ENCODE data around the gene CAMK2B.
A peak's percentile ranks its signal among the peaks of the same experiment; 100 is the strongest.

Gene CAMK2B

DNA sequence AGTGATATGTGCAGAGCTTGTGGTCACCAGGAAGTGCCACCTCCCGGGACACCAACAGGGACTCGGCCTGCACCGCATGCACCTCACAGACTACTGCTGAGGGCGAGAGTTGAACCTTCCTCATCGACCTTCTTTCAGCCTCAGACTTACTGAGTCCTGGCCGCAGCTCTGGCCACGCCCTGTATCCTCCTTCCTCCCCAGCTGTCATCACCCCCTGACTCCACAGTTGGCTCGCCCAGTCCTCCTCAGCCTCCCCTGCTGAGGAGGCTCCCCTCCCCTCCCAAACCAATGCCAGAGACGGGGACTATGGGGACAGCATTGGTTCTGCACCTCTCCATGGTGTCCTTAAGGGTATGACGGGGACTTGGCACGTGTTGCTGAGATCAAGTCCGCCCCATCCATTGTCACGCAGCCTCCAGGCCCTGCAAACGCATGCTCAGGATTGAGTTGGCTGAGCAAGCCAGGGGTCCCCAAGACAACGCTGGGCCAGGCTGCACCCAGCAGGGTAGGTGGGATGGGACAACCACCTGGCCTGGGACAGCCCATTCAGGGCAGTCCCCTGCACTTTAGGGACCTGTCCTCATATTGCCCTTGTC, 75.7 kb downstream of the CAMK2B start:
- Mint-ChIP-seq H3K4me1 (no peaks in the 10 kb centered on the region), H3K4me3 (no peak overlapping the region), H3K27ac (no peak overlapping the region), H3K36me3 (ENCODE audit: low read depth) (no peaks in the 10 kb centered on the region), H3K27me3 (ENCODE audit: low read depth, poor library complexity) (peaks cover 3% of the 10 kb centered on the region), H3K9me3 (peaks cover 4% of the 10 kb centered on the region)
- TF ChIP-seq, protein P1, sequence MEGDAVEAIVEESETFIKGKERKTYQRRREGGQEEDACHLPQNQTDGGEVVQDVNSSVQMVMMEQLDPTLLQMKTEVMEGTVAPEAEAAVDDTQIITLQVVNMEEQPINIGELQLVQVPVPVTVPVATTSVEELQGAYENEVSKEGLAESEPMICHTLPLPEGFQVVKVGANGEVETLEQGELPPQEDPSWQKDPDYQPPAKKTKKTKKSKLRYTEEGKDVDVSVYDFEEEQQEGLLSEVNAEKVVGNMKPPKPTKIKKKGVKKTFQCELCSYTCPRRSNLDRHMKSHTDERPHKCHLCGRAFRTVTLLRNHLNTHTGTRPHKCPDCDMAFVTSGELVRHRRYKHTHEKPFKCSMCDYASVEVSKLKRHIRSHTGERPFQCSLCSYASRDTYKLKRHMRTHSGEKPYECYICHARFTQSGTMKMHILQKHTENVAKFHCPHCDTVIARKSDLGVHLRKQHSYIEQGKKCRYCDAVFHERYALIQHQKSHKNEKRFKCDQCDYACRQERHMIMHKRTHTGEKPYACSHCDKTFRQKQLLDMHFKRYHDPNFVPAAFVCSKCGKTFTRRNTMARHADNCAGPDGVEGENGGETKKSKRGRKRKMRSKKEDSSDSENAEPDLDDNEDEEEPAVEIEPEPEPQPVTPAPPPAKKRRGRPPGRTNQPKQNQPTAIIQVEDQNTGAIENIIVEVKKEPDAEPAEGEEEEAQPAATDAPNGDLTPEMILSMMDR (IDR thresholded peaks at IDR 0.05) = no peak
- DNase-seq = no peak

DNA sequence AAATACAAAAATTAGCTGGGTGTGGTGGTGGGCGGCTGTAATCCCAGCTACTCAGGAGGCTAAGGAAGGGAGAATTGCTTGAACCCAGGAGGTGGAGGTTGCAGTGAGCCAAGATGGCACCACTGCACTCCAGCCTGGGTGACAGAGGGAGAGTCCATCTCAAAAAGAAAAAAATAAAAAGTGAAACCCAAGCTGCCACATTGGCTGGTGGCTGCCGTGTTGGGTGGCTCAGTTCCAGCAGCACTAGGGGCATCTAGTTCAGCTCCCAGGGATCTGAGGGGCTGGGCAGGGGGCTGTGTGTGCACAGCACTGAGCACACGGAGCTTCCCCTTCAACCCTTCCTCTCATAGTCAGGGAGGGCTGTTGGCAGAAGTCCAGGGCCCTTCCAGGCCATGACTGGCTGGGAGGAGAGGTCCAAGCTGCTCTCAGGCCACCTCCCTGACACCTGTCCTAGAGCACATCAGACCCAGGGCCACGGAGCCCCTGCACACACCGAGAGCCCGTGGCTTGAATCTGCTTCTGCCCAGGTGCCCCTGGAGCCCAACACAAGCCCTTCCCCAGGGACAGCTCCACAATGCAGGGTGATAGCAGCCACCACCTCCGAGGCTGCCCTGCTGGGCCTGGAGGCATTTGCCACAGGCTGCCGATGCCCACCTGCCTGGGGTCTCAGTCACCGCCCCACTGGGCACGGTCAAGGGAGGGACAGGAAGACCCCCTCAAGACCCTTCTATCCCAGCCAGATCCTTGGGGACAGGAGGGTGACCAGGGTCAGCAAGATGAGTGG, 77.3 kb downstream of the CAMK2B start:
- Mint-ChIP-seq H3K9me3 (no peaks in the 10 kb centered on the region), H3K4me3 (no peak overlapping the region), H3K27ac (no peak overlapping the region), H3K36me3 (ENCODE audit: low read depth) (no peaks in the 10 kb centered on the region), H3K4me1 (no peaks in the 10 kb centered on the region), H3K27me3 (ENCODE audit: low read depth, poor library complexity) (peaks cover 3% of the 10 kb centered on the region)
- DNase-seq = no peak
- TF ChIP-seq, protein P1 (IDR thresholded peaks at IDR 0.05) = no peak

- peaks cover 6% of the 10 kb centered on the region for H3K27me3 Mint-ChIP-seq (ENCODE audit: low read depth, poor library complexity)
- no peak for DNase-seq
- H3K27ac Mint-ChIP-seq = no peak overlapping the region
- H3K9me3 Mint-ChIP-seq = no peaks in the 10 kb centered on the region
- no peaks in the 10 kb centered on the region for H3K36me3 Mint-ChIP-seq (ENCODE audit: low read depth)
- H3K4me1 Mint-ChIP-seq = no peaks in the 10 kb centered on the region
- TF ChIP-seq, protein P1 (IDR thresholded peaks at IDR 0.05) = no peak
- no peak overlapping the region for H3K4me3 Mint-ChIP-seq
Measured at GRCh38 chr7:44246396-44247113, 78.8 kb downstream of the CAMK2B start.

GRCh38 chr7:44244282-44244681, 81.1 kb downstream of the CAMK2B start:
- Mint-ChIP-seq H3K36me3 (ENCODE audit: low read depth) (no peaks in the 10 kb centered on the region), H3K4me3 (no peak overlapping the region), H3K27ac (no peak overlapping the region), H3K4me1 (peaks cover 7% of the 10 kb centered on the region), H3K27me3 (ENCODE audit: low read depth, poor library complexity) (peaks cover 8% of the 10 kb centered on the region), H3K9me3 (no peaks in the 10 kb centered on the region)
- TF ChIP-seq, protein P1 (IDR thresholded peaks at IDR 0.05) = peak; percentile 57
- DNase-seq = peak; percentile 56

DNA sequence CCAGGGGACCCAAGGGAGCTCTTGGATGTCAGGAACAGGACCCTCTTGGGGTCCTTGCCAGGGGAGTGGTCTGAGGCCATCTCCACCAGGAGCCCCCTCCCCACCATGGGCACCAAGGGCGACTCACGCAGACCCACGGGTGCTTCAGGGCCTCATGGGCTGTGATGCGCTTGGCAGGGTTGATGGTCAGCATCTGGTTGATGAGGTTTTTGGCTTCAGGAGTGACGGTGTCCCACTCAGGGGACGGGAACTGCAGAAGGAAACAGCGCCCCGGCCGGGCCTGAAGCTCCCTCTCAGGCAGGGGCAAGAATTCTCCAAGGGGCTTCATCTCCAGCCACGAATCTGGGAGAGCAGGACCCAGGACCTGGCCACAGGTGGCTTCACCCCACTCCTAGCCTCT, 83.3 kb downstream of the CAMK2B start:
- H3K27ac Mint-ChIP-seq = no peak overlapping the region
- TF ChIP-seq, protein P1 (IDR thresholded peaks at IDR 0.05) = no peak
- no peak for DNase-seq
- peaks cover 12% of the 10 kb centered on the region for H3K4me1 Mint-ChIP-seq
- H3K27me3 Mint-ChIP-seq (ENCODE audit: low read depth, poor library complexity) = peaks cover 11% of the 10 kb centered on the region
- H3K36me3 Mint-ChIP-seq (ENCODE audit: low read depth) = no peaks in the 10 kb centered on the region
- H3K9me3 Mint-ChIP-seq = no peaks in the 10 kb centered on the region
- no peak overlapping the region for H3K4me3 Mint-ChIP-seq
